ENCODE measurements around the gene EPHB6.

GRCh38 chr7:142867097-142867378 lies 12.2 kb downstream of the EPHB6 start:
- TF ChIP-seq POLR2AphosphoS5 (IDR thresholded peaks at IDR 0.05) (no peak), POLR2A (IDR thresholded peaks at IDR 0.05) (no peak)
- TF ChIP-seq, protein P1, sequence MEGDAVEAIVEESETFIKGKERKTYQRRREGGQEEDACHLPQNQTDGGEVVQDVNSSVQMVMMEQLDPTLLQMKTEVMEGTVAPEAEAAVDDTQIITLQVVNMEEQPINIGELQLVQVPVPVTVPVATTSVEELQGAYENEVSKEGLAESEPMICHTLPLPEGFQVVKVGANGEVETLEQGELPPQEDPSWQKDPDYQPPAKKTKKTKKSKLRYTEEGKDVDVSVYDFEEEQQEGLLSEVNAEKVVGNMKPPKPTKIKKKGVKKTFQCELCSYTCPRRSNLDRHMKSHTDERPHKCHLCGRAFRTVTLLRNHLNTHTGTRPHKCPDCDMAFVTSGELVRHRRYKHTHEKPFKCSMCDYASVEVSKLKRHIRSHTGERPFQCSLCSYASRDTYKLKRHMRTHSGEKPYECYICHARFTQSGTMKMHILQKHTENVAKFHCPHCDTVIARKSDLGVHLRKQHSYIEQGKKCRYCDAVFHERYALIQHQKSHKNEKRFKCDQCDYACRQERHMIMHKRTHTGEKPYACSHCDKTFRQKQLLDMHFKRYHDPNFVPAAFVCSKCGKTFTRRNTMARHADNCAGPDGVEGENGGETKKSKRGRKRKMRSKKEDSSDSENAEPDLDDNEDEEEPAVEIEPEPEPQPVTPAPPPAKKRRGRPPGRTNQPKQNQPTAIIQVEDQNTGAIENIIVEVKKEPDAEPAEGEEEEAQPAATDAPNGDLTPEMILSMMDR (IDR thresholded peaks at IDR 0.05), result no peak

All from breast epithelium (tissue), 3 donors.